Stimulated activated CD8-positive, alpha-beta memory T cell treated with anti-CD3 and anti-CD28 coated beads, Interleukin-15, amount 100 ng/mL, for 4 hours (primary cell): Measurements from ENCODE around the gene NUP62.
A peak's percentile ranks its signal among the peaks of the same experiment; 100 is the strongest.
"Not testable (repeated sequence)": the region's sequence is repeated elsewhere in the genome, so short reads cannot be mapped to it uniquely, and the experiment has no call there.

ENCODE experiments used
- DNase-seq, 2 donors: peaks; one replicate each; pipeline ENCODE4 v3.0.0-alpha.2; 2020; ENCODE audit warnings: low read depth in 2 of 2

Gene NUP62, protein sequence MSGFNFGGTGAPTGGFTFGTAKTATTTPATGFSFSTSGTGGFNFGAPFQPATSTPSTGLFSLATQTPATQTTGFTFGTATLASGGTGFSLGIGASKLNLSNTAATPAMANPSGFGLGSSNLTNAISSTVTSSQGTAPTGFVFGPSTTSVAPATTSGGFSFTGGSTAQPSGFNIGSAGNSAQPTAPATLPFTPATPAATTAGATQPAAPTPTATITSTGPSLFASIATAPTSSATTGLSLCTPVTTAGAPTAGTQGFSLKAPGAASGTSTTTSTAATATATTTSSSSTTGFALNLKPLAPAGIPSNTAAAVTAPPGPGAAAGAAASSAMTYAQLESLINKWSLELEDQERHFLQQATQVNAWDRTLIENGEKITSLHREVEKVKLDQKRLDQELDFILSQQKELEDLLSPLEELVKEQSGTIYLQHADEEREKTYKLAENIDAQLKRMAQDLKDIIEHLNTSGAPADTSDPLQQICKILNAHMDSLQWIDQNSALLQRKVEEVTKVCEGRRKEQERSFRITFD

DNA sequence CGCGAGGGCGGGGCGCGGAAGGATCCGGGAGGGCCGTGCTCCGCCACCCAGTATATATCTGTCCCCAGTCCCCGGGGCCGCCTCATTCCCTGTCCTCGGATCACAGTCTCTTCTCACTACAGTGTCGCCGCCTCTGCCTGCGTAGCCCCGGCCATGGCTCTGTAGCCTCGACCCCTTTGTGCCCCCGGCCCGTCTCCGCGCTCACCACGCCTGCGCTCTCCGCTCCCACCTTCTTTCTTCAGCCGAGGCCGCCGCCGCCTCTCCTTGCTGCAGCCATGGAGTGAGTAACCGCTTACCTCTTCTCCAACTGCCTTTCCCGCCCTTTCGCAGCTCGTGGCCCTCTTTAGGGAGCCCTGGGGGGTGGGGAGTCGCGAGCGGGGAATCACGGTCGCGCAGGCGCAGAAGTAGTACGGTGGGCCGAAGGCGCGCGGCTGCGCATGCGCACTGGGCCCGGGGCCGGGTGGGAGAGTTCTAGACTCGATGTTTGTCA is at the start of gene NUP62, which contains the start of gene ATF5:
Gene NUP62, minus strand, starts transcription at position 384 of the 490 bp plus-strand sequence. CDS start 19,697 bp downstream, outside the sequence.
Gene ATF5, plus strand, starts transcription at position 85 of the 490 bp plus-strand sequence. CDS start 1,646 bp downstream, outside the sequence.
- DNase-seq, result peak; percentile 79

DNA sequence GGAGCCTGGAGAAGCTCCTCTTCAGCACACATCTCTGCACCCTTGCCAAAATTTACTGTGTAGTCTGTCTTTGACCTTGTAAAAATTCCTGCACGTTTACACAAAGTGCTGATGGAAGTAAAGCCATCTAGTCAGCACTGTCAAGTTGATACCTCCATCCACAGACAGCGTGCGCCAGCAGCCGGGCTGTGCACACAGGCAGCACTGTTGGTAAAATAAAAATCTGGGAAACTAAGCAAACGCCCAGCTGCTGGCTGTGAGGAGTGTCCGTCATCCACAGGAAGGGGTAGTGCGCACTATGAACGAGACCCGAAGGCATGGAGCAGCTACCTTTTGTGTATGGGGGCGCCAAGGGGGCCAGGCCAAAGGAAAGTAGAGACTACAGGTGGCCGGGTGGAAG is 49.0 kb upstream of the NUP62 start:
- DNase-seq, result no peak

DNA sequence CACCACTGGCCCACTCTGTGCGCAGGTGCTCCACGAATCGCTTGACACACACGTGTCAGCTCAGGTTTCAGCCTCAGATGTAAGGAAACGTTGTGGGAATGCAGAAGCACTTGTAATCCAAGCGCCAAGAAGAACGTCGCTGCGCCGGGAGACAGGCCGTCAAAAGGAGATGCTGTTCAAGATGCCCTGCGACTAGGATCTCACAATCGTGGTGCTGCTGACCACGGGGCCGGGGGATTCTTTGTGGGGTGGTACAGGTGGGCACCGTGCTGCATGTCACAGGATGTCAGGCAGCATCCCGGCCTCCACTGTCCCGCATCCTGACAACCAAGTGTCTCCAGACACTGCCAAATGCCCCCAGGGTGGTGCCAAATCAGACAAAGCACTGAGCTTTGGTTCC is 48.6 kb upstream of the NUP62 start:
- no peak for DNase-seq

DNA sequence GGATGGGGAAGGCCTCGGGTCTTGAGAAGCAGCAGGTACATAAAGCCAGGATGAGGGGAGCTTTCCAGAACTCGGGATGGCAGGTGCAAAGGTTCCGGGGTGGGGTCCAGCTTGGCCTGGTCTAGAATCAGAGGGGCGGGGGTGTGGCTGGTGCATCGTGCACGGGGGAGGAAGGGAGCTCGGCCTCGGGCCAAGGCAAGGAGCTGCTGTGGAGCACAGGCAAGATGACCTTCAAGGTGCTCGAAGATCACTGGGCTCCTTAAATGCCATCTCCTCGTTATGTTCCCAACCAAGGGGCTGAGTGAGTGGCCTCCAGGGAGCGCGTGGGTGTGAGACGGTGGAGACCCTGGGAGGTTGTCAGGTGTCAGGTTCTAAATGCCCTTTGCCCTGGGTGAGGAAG is 47.8 kb upstream of the NUP62 start:
- no peak for DNase-seq

DNA sequence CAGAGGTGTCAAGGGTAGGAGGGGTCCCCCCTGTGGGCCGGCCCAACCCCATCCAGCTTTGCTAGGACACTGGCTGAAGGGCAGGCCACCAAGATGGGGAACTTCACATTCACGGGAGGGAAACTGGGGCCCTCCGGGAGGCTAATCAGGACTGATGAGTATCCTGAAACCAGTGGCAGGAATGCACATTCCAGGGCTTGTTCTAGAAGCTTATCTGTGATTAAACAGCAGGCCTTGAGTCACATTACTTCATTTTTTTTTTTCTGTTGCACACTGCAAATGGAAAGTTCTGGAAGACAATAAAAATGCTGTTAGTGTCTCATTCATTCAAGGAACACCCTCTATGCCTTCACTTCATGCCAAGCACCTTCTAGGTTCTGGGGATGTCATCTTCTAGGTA is 47.2 kb upstream of the NUP62 start:
- DNase-seq, result no peak

DNA sequence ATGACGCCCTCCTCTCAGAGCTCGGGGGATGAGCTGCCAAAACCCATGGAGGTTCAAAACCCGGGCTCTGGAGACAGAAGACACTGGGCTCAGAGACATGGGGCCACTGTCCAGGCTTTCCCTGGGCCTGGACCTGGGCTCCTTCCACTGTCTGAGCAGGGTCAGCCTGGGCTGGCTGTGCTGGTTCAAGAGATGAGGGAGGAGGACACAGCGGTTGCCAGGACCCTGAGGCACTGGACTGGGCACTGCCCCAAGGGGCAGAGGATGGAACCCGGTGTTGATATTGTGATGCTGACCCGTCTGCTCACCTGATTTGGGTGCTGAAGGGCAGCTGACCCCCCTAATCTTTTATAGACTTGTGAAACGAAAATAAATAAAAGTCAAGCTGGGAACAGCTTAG is 45.7 kb upstream of the NUP62 start:
- no peak for DNase-seq

DNA sequence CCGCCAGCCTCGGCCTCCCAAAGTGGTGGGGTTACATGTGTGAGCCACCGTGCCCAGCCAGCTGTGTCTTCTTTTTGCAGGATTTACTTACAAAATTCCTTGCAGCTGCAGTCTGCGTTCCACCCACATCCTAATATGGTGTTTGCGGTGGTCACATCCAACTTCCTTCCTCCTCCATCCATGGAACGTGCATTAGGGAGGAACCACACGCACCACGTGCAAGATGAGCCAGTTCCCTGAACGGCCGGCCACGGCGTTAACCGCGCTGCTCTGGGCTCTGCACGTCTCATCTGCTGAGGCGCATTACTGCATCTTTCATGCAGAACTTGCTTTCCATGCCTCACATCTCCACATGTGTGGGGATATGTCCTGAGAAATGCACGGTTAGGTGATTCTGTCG is 44.7 kb upstream of the NUP62 start:
- DNase-seq, result no peak

DNA sequence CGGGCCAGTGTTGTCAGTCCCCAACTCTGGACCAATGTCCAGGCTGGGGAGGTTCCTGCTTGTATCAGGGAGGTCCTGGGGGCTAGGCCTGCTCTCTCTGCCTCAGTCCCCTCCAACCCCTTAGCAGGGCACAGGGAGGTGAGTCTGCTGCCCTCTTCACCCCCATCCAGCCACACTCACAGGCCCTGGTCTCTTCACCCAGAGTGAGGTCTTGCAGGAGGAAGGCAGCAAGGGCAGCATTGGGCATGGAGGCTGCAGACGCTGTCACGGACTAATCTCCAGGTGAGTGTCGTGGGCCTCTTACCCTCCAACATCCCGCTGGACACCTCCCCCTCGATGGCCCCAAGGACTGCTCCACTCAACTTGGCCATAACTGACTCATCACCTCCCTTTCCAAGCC is 43.5 kb upstream of the NUP62 start:
- no peak for DNase-seq

DNA sequence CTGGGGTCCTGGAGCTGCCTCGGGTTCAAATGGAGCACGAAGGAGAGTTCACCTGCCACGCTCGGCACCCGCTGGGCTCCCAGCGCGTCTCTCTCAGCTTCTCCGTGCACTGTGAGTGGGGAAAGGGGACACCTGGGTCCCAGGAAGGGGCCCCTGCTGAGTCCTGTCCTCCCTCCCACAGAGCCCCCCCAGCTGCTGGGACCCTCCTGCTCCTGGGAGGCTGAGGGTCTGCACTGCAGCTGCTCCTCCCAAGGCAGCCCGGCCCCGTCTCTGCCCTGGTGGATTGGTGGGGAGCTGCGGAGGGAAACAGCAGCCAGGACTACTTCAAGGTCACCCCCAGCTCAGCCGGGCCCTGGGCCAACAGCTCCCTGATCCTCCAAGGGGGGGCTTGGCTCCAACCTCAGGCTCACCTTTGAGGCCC is 42.7 kb upstream of the NUP62 start:
- no peak for DNase-seq

DNA sequence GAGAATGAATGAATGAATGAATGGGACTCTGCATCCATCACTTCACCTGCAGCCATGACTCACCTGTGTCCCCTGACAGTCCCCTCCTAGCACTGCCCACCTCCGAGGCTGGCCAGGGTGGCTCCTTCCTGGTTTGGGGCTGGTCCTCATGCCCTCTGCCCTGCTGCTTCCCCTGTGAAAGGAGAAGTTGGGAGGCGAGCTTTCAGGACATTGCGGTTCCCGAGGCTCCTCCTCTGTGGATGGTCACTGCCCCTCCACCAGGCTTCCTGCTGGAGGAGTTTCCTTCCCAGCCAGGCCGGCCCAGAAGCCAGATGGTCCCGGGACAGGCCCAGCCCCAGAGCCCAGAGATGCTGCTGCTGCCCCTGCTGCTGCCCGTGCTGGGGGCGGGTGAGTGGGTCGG is 40.1 kb upstream of the NUP62 start:
- not testable (repeated sequence) for DNase-seq

DNA sequence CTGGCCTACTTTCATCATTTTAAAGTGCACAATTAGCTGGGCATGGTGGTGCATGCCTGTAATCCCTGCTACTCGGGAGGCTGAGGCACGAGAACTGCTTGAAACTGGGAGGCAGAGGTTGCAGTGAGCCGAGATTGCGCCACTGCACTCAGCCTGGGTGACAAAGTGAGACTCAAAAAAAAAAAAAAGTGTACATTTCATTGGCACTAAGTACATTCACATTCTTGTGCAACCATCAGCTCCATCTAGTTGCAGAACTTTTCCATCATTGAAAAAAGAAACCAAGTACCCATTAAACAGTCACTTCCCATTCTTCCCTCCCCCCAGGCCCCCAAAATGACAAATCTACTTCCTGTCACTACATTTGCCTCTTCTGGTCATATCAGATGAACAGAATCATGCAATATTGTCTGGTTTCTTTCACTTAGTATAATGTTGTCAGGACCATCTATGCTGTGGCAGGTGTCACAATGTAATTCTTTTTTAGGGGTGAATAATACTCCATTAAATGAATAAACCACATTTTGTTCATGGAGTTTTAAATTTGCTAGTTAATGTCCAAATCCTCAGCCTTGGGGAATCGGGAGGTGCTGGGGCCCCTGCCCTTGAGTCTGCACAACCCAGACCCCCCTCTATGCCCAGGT is 39.1 kb upstream of the NUP62 start:
- no peak for DNase-seq

DNA sequence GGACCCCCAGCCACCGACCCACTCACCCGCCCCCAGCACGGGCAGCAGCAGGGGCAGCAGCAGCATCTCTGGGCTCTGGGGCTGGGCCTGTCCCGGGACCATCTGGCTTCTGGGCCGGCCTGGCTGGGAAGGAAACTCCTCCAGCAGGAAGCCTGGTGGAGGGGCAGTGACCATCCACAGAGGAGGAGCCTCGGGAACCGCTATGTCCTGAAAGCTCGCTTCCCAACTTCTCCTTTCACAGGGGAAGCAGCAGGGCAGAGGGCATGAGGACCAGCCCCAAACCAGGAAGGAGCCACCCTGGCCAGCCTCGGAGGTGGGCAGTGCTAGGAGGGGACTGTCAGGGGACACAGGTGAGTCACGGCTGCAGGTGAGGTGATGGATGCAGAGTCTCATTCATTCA is 31.7 kb upstream of the NUP62 start, which contains the start of gene SIGLEC11:
Gene SIGLEC11, minus strand, starts transcription at position 193 of the 400 bp plus-strand sequence. Its CDS starts 91 bp downstream, at position 102.
- not testable (repeated sequence) for DNase-seq

DNA sequence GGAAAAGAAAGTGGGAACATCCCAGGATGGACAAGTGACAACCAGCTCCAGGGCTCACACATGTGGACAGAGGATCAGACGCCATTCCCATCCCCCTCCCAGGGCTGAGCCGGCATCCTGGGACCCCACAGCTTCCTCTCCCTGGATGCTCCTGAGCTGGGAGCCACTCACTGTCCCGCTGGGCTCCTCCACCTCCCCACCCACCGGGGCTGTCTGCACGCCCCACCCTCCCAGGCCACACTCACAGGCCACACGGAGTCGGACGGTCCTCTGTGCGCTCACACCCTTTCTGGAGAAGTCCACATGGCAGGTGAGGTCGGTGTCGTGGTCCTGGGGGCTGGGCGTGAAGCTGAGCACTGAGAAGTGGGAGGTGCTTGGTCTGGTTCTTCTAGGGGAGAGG is 30.6 kb upstream of the NUP62 start:
- DNase-seq, result not testable (repeated sequence)

DNA sequence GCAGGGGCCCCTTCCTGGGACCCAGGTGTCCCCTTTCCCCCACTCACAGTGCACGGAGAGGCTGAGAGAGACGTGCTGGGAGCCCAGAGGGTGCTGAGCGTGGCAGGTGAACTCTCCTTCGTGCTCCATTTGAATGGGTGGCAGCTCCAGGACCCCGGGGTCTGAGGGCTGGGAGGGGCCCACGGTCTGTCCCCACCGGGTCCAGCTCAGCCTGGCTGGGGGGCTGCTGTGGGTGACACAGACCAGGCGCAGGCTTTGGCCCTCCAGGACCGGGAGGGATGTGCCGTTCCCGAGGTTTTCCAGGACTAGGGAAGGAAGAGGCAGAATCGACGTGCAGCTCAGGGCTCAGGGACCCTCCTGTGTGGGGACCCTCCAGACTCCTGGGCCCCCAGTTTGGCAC is 29.3 kb upstream of the NUP62 start:
- not testable (repeated sequence) for DNase-seq

DNA sequence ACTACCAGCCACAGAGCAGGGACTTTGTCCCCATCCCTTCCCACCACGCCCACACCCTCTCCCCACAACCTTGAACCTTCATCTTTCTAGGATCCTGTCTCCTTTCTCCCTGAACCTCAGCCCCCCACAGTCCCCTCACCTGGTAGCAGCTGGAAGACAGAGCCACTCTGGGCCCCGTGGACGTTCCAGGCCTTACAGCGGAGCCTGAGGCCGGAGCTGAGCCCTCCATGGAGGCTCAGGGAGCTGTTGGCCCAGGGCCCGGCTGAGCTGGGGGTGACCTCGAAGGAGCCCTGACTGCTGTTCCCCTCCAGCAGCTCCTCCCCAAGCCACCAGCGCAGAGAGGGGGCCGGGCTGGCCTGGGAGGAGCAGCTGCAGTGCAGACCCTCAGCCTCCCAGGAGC is 28.8 kb upstream of the NUP62 start:
- not testable (repeated sequence) for DNase-seq

DNA sequence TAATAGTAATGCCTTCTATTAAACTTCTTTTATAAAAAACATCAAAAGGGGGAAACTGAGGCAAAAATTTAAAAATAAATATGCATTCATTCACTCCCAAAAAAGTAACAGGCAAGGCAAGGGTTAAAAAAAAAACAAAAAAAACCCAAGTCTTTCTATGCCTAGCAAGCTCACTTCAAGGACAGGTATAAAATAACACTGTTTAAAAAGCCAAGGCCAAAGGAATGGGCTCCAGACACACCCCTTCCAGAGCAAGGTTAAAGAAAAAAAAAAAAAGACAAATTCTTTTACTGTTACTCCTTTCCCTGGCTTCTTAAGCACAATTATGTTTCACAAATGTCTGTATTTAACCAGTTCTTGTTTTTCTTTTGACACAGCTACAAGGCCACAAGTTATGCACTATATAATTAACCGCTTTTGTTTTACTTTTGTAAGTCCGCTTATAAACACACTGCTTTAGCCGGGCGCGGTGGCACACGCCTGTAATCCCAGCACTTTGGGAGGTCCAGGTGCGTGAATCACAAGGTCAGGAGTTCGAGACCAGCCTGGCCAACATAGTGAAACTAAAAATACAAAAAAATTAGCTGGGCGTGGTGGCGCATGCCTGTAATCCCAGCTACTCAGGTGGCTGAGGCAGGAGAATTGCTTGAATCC is 28.1 kb upstream of the NUP62 start:
- DNase-seq, result no peak

DNA sequence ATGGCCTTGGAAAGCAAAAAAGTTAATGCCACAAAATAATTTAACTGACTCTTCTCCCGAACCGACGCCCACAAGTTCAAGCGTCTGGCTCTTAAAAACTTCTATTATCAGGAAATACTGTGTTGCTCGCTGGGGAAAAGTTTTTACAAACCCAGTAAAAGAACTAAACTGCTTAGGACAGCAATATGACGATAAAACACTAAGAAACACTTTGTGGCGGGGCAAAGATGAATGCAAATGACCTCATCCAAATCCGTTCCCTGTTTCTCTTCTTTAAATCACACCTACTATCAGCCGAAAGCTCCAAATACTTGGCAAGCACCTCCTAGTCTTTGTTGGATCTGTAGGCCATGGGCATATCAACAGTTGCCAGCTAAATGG is 26.8 kb upstream of the NUP62 start:
- DNase-seq, result no peak

DNA sequence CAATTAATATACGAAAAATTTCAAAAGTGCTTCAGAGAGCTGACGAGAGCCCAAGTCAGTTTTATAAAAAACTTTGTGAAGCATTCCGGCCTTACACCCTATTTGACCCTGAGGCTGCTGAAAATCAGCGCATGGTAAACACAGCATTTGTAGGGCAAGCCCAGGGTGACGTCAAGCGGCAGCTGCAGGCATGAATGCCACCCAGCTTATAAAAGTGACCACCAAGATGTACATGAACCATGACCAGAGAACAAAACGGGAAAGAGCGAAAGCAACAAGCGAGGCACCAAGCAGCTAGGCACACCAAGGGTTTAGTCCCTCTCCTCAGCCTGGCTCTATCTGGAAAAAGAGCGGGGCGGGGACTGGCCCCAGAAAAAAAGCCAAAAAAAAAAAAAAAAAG is 25.6 kb upstream of the NUP62 start:
- no peak for DNase-seq

DNA sequence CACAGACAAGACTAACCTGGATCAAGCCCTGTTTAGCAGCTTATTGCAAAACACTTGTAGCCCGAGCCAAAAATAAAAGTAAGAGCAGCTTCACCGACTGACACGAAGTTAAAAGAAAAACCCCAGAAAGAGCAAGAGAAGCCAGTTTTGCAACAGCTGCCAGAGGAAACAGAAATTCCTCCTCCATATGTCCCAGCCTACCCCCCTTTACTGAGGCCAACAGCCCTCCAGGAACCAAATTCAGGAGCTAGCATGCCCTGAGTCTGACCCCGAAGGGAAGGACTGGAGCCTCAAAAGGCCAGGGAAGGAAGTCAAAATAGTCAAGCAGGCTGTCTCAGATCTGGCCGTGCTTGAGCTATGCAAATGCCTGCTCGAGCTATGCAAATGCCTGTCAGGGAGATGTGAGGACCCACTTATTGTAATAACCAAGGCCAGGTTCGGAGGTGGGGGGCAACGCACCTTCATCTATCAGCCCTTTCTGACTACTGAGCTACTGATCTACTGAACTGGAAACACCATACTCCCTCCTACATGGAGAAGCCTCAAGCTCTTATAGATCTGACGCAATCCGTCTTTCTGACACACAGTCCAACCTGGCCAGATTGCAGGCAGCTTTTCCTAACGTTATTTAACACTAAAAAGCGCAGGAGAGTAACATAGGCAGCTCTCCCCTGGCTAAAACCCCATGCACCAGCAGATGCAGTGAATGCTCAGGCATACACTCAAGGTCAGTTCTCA is 25.0 kb upstream of the NUP62 start:
- DNase-seq, result no peak

DNA sequence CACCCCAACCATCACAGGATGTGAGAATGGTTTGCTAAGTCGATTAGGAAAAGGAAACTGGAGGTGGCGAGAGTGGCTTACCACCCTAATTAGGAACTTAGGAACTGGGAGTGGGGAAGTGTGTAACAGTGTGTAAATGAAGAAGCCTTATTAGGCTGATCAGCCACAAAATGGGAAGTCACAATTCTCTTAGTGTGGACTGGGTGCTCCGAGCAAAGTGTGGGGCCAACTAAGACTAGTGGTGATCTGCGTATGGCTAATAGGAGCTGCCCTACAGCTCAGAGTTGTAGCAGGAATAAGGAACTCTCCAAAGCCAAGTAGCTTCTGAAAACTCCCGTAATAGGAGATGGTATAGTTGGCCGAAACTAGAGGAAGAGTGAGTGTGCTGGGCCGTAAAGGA is 24.1 kb upstream of the NUP62 start:
- no peak for DNase-seq

DNA sequence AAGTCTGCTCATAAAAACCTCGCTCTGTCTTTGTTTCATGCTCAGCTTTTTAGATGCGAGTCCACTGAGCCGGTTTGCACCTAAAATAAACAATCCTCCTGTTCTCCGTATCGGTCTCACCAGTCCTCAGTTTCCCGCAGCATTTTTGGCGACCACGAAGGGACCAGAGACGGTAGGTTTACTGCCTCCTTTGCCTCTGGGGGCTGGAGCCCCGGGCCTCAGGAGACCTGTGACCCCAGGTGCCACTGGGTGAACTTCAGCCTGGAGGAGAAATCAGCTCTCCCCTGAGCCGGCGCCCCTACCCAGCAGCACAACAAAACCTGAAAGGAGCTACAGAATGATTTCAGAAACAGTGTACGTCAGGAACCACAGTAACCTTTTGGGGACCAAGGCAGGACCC is 23.6 kb upstream of the NUP62 start:
- DNase-seq, result no peak

DNA sequence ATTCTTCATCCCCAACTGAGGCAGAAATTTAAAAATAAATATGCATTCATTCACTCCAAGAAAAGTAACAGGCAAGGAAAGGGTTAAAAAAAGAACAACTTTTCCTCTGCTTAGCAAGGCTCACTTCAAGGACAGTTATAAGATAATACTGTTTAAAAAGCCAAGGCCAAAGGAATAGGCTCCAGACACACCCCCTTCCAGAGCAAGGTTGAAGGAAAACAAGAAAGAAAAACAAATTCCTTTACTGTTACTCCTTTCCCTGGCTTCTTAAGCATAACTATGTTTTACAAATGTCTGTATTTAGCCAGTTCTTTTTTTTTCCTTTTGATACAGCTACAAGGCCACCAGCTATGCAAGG is 23.2 kb upstream of the NUP62 start:
- DNase-seq, result no peak
